ENCODE measurements around the gene SPG21. TPM values are rescaled to one million over a fixed set of nuclear protein-coding genes. Genes with fewer than 3 reads are reported as not detected.
A peak's percentile ranks its signal among the peaks of the same experiment; 100 is the strongest.
"Not testable (repeated sequence)": the region's sequence is repeated elsewhere in the genome, so short reads cannot be mapped to it uniquely, and the experiment has no call there.

Gene SPG21
- total RNA-seq, 6 donors from 2014 or later = 58.8 to 113 (median 94.7) TPM

GRCh38 chr15:65021488-65021887 lies 31.8 kb upstream of the SPG21 start:
- Histone ChIP-seq H3K9me3 (no peaks in the 10 kb centered on the region), H3K4me1 (no peaks in the 10 kb centered on the region), H3K36me3 (peaks cover 22 to 84% (median 35%) of the 10 kb centered on the region in 4 donors), H3K27me3 (no peaks in the 10 kb centered on the region), H3K27ac (no peak overlapping the region), H3K4me3 (no peak overlapping the region)
- ATAC-seq (ENCODE audit: low FRiP score in 2 of 2) (no peak), DNase-seq (no peak)
- no peak for TF ChIP-seq POLR2AphosphoS5 (IDR thresholded peaks at IDR 0.05)

- peaks cover 25 to 86% (median 36%) of the 10 kb centered on the region in 4 donors for H3K36me3 ChIP-seq
- H3K4me1 ChIP-seq = no peaks in the 10 kb centered on the region
- no peaks in the 10 kb centered on the region for H3K27me3 ChIP-seq
- 100% methylated on average over 1 of the region's 1 CpG for WGBS, 2 donors
- no peak overlapping the region for H3K4me3 ChIP-seq
- TF ChIP-seq CTCF (IDR thresholded peaks at IDR 0.05) (no peak), POLR2AphosphoS5 (IDR thresholded peaks at IDR 0.05) (no peak), POLR2A (IDR thresholded peaks at IDR 0.05) (no peak), EP300 (IDR thresholded peaks at IDR 0.05) (no peak)
- no peaks in the 10 kb centered on the region for H3K9me3 ChIP-seq
- ATAC-seq (ENCODE audit: low FRiP score in 2 of 2) (no peak), DNase-seq (no peak)
- H3K27ac ChIP-seq = no peak overlapping the region
These were observed 30.7 kb upstream of the SPG21 start for GRCh38 chr15:65020419-65020818.

- DNase-seq; H3K4me3 ChIP-seq; H3K27ac ChIP-seq; ATAC-seq (ENCODE audit: low FRiP score in 2 of 2); H3K4me1 ChIP-seq; H3K9me3 ChIP-seq; H3K27me3 ChIP-seq: not testable (repeated sequence)
- 88 to 91% methylated on average over 4 of the region's 4 CpGs for WGBS, 2 donors
- H3K36me3 ChIP-seq = peaks cover 0 to 46% (median 25%) of the 10 kb centered on the region in 4 donors
These were observed 21.5 kb upstream of the SPG21 start for GRCh38 chr15:65011198-65011597.

- peaks cover 0 to 8% (median 2%) of the 10 kb centered on the region in 4 donors for H3K9me3 ChIP-seq
- no peak overlapping the region for H3K27ac ChIP-seq
- H3K27me3 ChIP-seq = no peaks in the 10 kb centered on the region
- ATAC-seq (ENCODE audit: low FRiP score in 2 of 2) (no peak), DNase-seq (no peak)
- TF ChIP-seq CTCF (IDR thresholded peaks at IDR 0.05) = peak in 1 of 6 experiments; percentile 7
- TF ChIP-seq POLR2AphosphoS5 (IDR thresholded peaks at IDR 0.05) = no peak
- WGBS, 2 donors = 60 to 73% methylated on average over 2 of the region's 2 CpGs
- H3K4me1 ChIP-seq = no peaks in the 10 kb centered on the region
- peaks cover 0 to 31% (median 7%) of the 10 kb centered on the region in 4 donors for H3K36me3 ChIP-seq
- H3K4me3 ChIP-seq = no peak overlapping the region
These were observed 19.3 kb upstream of the SPG21 start for GRCh38 chr15:65008983-65009382.

- WGBS, 2 donors = 78 to 87% methylated on average over 3 of the region's 3 CpGs
- no peak overlapping the region for H3K4me3 ChIP-seq
- DNase-seq = no peak
- H3K36me3 ChIP-seq = peaks cover 0 to 20% (median 4%) of the 10 kb centered on the region in 4 donors
- H3K4me1 ChIP-seq = no peaks in the 10 kb centered on the region
- no peak overlapping the region for H3K27ac ChIP-seq
- H3K9me3 ChIP-seq = no peaks in the 10 kb centered on the region
- H3K27me3 ChIP-seq = no peaks in the 10 kb centered on the region
- ATAC-seq (ENCODE audit: low FRiP score in 2 of 2) = no peak
- TF ChIP-seq POLR2A (IDR thresholded peaks at IDR 0.05) (no peak), CTCF (IDR thresholded peaks at IDR 0.05) (no peak), EP300 (IDR thresholded peaks at IDR 0.05) (no peak), POLR2AphosphoS5 (IDR thresholded peaks at IDR 0.05) (no peak)
These were observed 17.2 kb upstream of the SPG21 start for GRCh38 chr15:65006876-65007275.

- TF ChIP-seq POLR2AphosphoS5 (IDR thresholded peaks at IDR 0.05) (no peak), EP300 (IDR thresholded peaks at IDR 0.05) (no peak), CTCF (IDR thresholded peaks at IDR 0.05) (no peak), POLR2A (IDR thresholded peaks at IDR 0.05) (no peak)
- no peak overlapping the region for H3K27ac ChIP-seq
- no peaks in the 10 kb centered on the region for H3K27me3 ChIP-seq
- H3K36me3 ChIP-seq = peaks cover 0 to 18% (median 4%) of the 10 kb centered on the region in 4 donors
- WGBS, 2 donors = 81 to 83% methylated on average over 3 of the region's 3 CpGs
- no peaks in the 10 kb centered on the region for H3K4me1 ChIP-seq
- H3K9me3 ChIP-seq = no peaks in the 10 kb centered on the region
- DNase-seq (no peak), ATAC-seq (ENCODE audit: low FRiP score in 2 of 2) (no peak)
- H3K4me3 ChIP-seq = no peak overlapping the region
These were observed 15.3 kb upstream of the SPG21 start for GRCh38 chr15:65004993-65005392.

Measured in upper lobe of left lung (tissue), 6 donors.